Fibroblast of skin of right quadriceps (primary cell): ENCODE measurements around the gene HPCAL1.
"Not testable (repeated sequence)": the region's sequence is repeated elsewhere in the genome, so short reads cannot be mapped to it uniquely, and the experiment has no call there.

Experiments
- DNase-seq: peaks from one replicate; pipeline ENCODE4 v3.0.0-alpha.2; 2013

The HPCAL1 gene

GRCh38 chr2:10430886-10431622 is 128.3 kb downstream of the HPCAL1 start:
- no peak for DNase-seq

- DNase-seq, result no peak
Observed at GRCh38 chr2:10431797-10432196, 129.1 kb downstream of the HPCAL1 start.

GRCh38 chr2:10432311-10433181 is 129.8 kb downstream of the HPCAL1 start:
- no peak for DNase-seq

GRCh38 chr2:10433264-10433946 is 130.7 kb downstream of the HPCAL1 start:
- no peak for DNase-seq

- no peak for DNase-seq
Observed at GRCh38 chr2:10433947-10434885, 131.5 kb downstream of the HPCAL1 start.

GRCh38 chr2:10434886-10435819 is 132.4 kb downstream of the HPCAL1 start:
- DNase-seq, result peak; percentile 61

GRCh38 chr2:10435820-10436204 is 133.1 kb downstream of the HPCAL1 start:
- no peak for DNase-seq

- no peak for DNase-seq
Observed at GRCh38 chr2:10436583-10437110, 133.9 kb downstream of the HPCAL1 start.

GRCh38 chr2:10437806-10438205 is 135.1 kb downstream of the HPCAL1 start:
- DNase-seq, result no peak

GRCh38 chr2:10438688-10439087 is 136.0 kb downstream of the HPCAL1 start:
- DNase-seq, result no peak

GRCh38 chr2:10439185-10439879 is 136.6 kb downstream of the HPCAL1 start:
- no peak for DNase-seq

- DNase-seq, result no peak
Observed at GRCh38 chr2:10439971-10440370, 137.3 kb downstream of the HPCAL1 start.

- no peak for DNase-seq
Observed at GRCh38 chr2:10440736-10441135, 138.0 kb downstream of the HPCAL1 start.

- peak; percentile 38 for DNase-seq
Observed at GRCh38 chr2:10441948-10442347, 139.2 kb downstream of the HPCAL1 start.

- DNase-seq, result not testable (repeated sequence)
Observed at GRCh38 chr2:10442469-10443126, 139.9 kb downstream of the HPCAL1 start.

- no peak for DNase-seq
Observed at GRCh38 chr2:10444463-10444862, 141.8 kb downstream of the HPCAL1 start.

GRCh38 chr2:10446631-10447030 is 143.9 kb downstream of the HPCAL1 start:
- DNase-seq, result no peak

GRCh38 chr2:10447300-10447894 is 144.7 kb downstream of the HPCAL1 start:
- DNase-seq, result peak; percentile 21

- peak; percentile 95 for DNase-seq
Observed at GRCh38 chr2:10447895-10448575, 145.3 kb downstream of the HPCAL1 start, which contains the start of gene ODC1. ODC1 (minus strand) TSS chr2:10448327; CDS start chr2:10445032, 3,295 bp downstream.
